AG09319 (cell line): ENCODE measurements around the gene GNG7.
A peak's percentile ranks its signal among the peaks of the same experiment; 100 is the strongest.
"Not testable (repeated sequence)": the region's sequence is repeated elsewhere in the genome, so short reads cannot be mapped to it uniquely, and the experiment has no call there.

Source experiments
- DNase-seq: peaks from one replicate; pipeline ENCODE4 v3.0.0-alpha.2; 2010; ENCODE audit warnings: low read depth; ENCODE audit errors: extremely low read depth
- TF ChIP-seq, protein P1 (sequence below): IDR thresholded peaks from 2 replicates; pipeline ENCODE4 v1.5.1; 2011; ENCODE audit warnings: low read depth, mild to moderate bottlenecking, inconsistent platforms, low read length, moderate library complexity

GNG7 gene

DNA sequence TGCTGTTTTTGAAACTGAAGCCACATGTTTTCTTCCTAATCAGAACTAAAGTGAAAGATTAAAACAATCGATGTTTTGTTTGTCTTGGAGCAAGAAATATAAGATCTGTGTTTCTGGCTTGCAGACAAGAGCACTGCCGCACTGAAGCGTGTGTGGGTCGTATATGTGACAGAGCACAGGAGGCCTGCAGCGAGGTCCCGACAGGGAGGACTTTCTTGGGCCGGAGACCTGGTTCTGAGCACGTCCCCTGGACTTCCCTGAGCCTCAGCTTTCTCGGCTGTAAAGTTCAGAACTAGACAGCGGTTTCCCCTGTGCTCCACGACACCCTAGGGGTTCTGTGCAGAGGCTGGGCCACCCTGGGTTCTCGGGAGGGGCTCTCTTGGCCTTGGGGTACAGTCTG is 166.0 kb downstream of the GNG7 start:
- TF ChIP-seq, protein P1, sequence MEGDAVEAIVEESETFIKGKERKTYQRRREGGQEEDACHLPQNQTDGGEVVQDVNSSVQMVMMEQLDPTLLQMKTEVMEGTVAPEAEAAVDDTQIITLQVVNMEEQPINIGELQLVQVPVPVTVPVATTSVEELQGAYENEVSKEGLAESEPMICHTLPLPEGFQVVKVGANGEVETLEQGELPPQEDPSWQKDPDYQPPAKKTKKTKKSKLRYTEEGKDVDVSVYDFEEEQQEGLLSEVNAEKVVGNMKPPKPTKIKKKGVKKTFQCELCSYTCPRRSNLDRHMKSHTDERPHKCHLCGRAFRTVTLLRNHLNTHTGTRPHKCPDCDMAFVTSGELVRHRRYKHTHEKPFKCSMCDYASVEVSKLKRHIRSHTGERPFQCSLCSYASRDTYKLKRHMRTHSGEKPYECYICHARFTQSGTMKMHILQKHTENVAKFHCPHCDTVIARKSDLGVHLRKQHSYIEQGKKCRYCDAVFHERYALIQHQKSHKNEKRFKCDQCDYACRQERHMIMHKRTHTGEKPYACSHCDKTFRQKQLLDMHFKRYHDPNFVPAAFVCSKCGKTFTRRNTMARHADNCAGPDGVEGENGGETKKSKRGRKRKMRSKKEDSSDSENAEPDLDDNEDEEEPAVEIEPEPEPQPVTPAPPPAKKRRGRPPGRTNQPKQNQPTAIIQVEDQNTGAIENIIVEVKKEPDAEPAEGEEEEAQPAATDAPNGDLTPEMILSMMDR, result no peak
- no peak for DNase-seq

DNA sequence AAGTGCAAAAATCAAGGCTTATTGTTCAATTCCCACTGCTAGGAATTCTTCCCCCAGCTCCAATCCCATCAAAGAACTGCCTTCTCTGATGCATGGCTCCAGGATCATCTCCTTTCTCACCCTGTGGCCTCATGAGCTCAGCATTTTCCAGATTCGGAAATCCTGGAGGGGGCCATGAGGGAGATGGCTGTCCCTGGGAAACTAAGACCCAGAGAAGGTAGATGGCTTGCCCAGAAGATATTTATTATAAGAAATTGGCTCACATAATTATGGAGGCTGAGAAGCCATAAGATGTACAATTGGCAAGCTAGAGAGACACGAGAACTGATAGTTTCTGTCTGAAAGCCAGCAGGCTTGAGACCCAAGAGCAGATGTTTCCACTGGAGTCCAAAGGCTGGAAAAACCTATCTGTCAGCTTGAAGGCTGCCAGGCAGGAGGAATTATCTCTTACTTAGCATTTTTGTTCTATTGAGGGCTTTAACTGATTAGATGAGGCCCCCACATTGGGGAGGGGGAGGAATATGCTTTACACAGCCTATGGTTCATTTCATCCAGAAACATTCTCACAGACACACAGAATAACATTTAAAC is 168.0 kb downstream of the GNG7 start:
- no peak for DNase-seq
- TF ChIP-seq, protein P1, result no peak

DNA sequence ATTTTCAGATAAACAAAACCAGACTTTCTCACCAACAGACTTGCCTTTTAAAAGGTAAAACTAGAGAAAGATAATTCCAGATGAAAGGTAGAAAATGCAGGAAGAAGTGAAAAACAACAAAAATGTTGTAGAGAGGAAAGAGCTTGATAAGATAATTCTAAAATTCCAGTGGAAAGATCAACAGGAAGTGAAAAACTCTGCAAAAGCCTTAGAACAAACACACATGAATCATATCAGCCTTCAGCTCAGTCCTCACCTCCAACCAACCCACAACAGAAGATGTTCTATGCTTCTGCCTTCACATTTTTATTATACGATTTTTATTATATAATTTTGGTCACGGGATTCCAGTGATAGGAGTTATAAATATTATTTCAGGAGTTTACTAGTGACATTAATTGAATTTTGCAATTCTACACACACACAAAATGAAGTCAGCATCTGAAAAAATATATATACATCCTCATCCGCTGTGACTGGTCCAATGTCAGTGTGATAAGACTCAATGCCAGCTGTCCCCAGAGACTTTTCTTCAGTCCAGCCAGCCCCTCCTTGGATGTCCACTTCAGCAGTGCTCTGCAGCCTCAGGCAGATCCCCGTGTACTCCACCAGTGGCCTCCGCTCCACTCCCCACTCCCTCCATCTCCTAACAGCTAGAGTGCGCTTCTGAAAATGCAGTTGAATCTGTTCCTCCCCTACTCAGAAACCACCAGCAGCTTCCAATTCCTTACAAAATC is 168.6 kb downstream of the GNG7 start:
- no peak for DNase-seq
- TF ChIP-seq, protein P1, result no peak

DNA sequence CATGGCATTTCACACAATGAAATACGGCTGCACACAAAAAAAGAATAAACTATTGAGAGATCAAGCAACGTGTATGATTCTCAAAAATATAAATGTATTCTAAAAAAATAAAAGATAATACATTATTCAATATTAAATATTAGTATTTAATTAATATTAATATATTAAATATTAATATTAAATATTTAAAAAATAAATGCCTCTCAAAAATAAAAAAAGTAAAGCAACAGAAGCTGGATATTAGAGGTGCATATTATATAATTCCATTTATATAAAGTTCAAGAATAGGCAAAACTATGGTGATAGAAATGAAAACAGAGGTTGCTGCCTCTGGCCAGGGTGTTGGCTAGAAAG is 169.4 kb downstream of the GNG7 start:
- TF ChIP-seq, protein P1, result no peak
- DNase-seq, result no peak

DNA sequence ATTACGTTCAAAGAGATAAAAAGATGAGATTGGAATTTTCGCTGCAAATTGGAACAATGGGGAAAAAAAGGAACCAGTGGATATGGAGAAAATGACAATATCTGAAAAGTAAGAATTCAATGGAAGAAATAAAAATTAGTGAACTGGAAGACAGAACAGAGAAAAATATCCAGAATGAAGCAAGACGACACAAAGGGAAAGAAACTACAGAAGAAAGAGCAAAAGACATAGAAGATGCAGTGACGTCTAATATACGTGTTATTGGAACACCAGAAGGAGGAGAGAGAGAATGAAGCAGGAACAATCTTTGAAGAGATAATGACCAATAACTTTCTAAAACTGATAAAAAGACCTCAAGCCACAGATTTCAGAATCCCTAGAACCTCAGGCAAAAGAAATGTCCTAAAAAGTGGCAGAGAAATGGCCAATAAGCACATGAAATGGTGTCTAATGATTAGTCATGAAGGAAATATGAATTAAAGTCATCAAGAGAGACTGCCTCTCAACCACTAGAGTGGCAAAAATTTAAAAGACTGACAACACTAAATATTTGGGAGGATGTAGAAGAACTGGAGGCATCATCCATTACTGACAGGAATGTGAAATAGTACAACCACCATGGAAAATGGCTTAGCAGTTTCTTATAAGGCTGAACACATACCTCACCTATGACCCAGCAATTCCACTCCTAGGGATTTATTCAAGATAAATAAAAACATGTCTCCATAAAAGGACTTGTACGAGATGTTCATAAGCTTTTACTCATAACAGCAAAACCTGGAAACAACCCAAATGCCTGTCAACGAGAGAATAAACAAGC is 170.0 kb downstream of the GNG7 start:
- DNase-seq, result no peak
- TF ChIP-seq, protein P1, result no peak

DNA sequence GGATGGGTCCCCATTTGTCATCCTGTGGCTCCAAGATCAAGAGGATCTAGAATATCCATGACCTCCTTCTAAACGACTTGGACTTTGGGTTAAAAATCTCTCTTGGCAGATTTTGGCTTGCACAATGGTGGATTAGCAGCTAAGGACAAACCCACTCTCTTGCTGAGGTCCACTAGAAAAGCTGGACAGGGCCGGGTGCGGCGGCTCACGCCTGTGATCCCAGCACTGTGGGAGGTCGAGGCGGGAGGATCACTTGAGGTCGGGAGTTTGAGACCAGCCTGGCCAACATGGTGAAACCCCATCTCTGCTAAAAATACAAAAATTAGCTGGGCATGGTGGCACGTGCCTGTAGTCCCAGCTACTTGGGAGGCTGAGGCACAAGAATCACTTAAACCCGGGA is 172.6 kb downstream of the GNG7 start:
- not testable (repeated sequence) for DNase-seq

DNA sequence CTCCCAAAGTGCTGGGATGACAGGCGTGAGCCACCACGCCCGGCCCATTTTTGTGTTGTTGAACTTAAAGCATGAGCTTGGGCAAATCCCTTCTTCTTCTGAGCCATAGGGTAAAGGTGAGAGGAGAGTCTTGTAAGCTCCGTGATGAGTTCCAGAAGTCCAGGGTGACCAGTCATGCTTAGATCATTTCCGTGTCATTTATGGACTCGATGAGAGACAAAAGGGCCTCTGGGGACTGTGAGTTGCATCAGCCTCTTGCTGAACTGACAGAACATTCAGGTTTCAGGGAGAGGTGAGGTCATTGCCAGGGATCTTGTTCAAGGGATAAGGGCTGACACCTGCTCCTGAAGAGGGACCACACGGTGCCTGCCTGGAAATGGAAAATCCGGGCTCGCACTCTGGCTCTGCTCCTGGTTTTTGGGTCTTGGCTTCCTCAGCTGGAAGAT is 173.0 kb downstream of the GNG7 start:
- TF ChIP-seq, protein P1, result no peak
- peak; percentile 44 for DNase-seq
